Activated CD4-positive, alpha-beta memory T cell treated with anti-CD3 and anti-CD28 coated beads, Interleukin-2, amount 10 ng/mL, durations not matched to agents 7 days and 5 days (primary cell): ENCODE data around the gene COA6. TPM values are rescaled to one million over a fixed set of nuclear protein-coding genes. Genes with fewer than 3 reads are reported as not detected.

Experiments
- CTCF ChIA-PET: fragments of 350-600 bp; sonication (Branson Sonifier 250); formaldehyde crosslinking; loops from one replicate; lab custom pipeline; 2021; ENCODE audit warnings: antibody characterized with exemption, inconsistent platforms; lab: Charles Lee
- POLR2A ChIA-PET: fragments of 350-600 bp; sonication (Branson Sonifier 250); formaldehyde crosslinking; loops from one replicate; lab custom pipeline; 2021; ENCODE audit warnings: antibody characterized with exemption; lab: Charles Lee
- DNase-seq: peaks from one replicate; pipeline ENCODE4 v3.0.0-alpha.2; 2020
- H3K27ac Mint-ChIP-seq: one replicate; pipeline ENCODE4 v1.8.0; 2021; ENCODE audit warnings: mild to moderate bottlenecking, mixed read lengths
- H3K27me3 Mint-ChIP-seq: one replicate; pipeline ENCODE4 v1.8.0; 2021; ENCODE audit warnings: mixed read lengths
- H3K36me3 Mint-ChIP-seq: one replicate; pipeline ENCODE4 v1.8.0; 2021; ENCODE audit warnings: low read depth, mixed read lengths
- H3K4me1 Mint-ChIP-seq: one replicate; pipeline ENCODE4 v1.8.0; 2021; ENCODE audit warnings: mixed read lengths
- H3K4me3 Mint-ChIP-seq: one replicate; pipeline ENCODE4 v1.8.0; 2021; ENCODE audit warnings: mild to moderate bottlenecking, mixed read lengths
- H3K9me3 Mint-ChIP-seq: one replicate; pipeline ENCODE4 v1.8.0; 2021; ENCODE audit warnings: mixed read lengths
- total RNA-seq, 2 experiments: library from RNA; stranded (reverse); gene quantifications; one replicate each; pipeline ENCODE4 v1.2.3, GENCODE V29; 2021

The COA6 gene
- total RNA-seq, 2 experiments from 2014 or later: 39.7 to 44.7 TPM

GRCh38 chr1:234427950-234428646, 54.8 kb downstream of the COA6 start:
- no peaks in the 10 kb centered on the region for H3K27me3 Mint-ChIP-seq
- no peak overlapping the region for H3K27ac Mint-ChIP-seq
- no peak overlapping the region for H3K4me3 Mint-ChIP-seq
- no peak for DNase-seq
- no peaks in the 10 kb centered on the region for H3K9me3 Mint-ChIP-seq
- H3K36me3 Mint-ChIP-seq: peaks cover 38% of the 10 kb centered on the region
- CTCF ChIA-PET: interaction anchor here (0.5 kb wide), 1 partner anchor 972 kb away, joined by 3 read pairs; no protein-coding TSS in a partner anchor
- POLR2A ChIA-PET: no interaction called here
- peaks cover 18% of the 10 kb centered on the region for H3K4me1 Mint-ChIP-seq

DNA sequence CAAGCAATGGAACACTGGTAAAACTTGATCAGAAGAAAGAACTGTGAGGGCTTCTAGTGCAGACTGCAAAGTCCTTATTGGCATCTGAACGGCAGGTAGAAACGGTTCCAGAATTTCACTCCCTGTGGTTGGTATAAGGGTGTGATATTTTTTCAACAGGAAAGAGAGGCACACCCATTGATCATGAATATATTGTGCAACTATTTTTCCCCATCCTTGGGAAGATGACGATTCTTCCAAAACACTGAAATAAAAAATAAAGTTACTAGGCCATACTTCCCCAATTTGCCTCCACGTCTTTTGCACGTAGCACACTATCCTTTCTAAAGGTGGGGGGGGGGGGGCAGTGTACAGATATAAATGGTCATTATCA, 56.2 kb downstream of the COA6 start:
- H3K36me3 Mint-ChIP-seq: peaks cover 39% of the 10 kb centered on the region

GRCh38 chr1:234430691-234431090, 57.4 kb downstream of the COA6 start:
- Mint-ChIP-seq H3K9me3 (no peaks in the 10 kb centered on the region), H3K36me3 (peaks cover 47% of the 10 kb centered on the region), H3K4me3 (no peak overlapping the region), H3K27me3 (no peaks in the 10 kb centered on the region), H3K27ac (no peak overlapping the region), H3K4me1 (peaks cover 25% of the 10 kb centered on the region)
- DNase-seq: no peak
- ChIA-PET POLR2A (no interaction called here), CTCF (no interaction called here)

More for the DNA sequence above, 56.2 kb downstream of the COA6 start:
- no peak overlapping the region for H3K4me3 Mint-ChIP-seq
- DNase-seq: no peak
- no peaks in the 10 kb centered on the region for H3K27me3 Mint-ChIP-seq
- ChIA-PET CTCF (interaction anchor here (1.4 kb wide), 1 partner anchor 655 kb away, joined by 3 read pairs; no protein-coding TSS in a partner anchor), POLR2A (no interaction called here)
- peaks cover 25% of the 10 kb centered on the region for H3K4me1 Mint-ChIP-seq
- H3K27ac Mint-ChIP-seq: no peak overlapping the region
- H3K9me3 Mint-ChIP-seq: no peaks in the 10 kb centered on the region

DNA sequence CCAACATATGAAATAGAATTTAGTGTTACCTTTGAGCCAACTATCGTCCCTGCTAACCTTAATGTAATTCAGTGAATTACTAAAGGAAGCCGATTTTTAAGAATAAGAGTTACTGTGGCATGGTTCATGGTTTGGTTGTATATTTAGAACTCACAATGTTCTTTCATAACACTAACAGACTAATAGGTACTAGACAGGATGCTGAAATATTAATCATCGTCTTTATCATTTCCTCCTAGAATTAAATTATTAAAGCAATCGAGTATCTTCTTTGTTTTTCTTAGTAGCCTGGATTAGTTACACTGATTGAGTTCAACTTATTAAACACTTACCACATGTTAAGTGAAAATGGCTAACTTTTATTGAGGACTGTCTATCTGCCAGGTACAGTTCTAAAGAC, 58.0 kb downstream of the COA6 start:
- Mint-ChIP-seq H3K4me3 (no peak overlapping the region), H3K36me3 (peaks cover 47% of the 10 kb centered on the region), H3K9me3 (no peaks in the 10 kb centered on the region), H3K27ac (no peak overlapping the region), H3K4me1 (peaks cover 25% of the 10 kb centered on the region), H3K27me3 (no peaks in the 10 kb centered on the region)
- DNase-seq: no peak
- ChIA-PET POLR2A (no interaction called here), CTCF (no interaction called here)

- Mint-ChIP-seq H3K36me3 (peaks cover 56% of the 10 kb centered on the region), H3K4me1 (peaks cover 25% of the 10 kb centered on the region), H3K9me3 (no peaks in the 10 kb centered on the region), H3K4me3 (no peak overlapping the region), H3K27me3 (no peaks in the 10 kb centered on the region), H3K27ac (no peak overlapping the region)
- ChIA-PET POLR2A (interaction anchor here (0.6 kb wide), 1 partner anchor 648 kb away, joined by 3 read pairs; no protein-coding TSS in a partner anchor), CTCF (no interaction called here)
- DNase-seq: no peak
These were observed 60.5 kb downstream of the COA6 start for GRCh38 chr1:234433563-234434285.

Other genes with a start within 250 kb of the COA6 start
- 10 to 100 TPM; 24.8 to 25.0 TPM for gene TARBP1, start 105.7 kb downstream of the COA6 start, total RNA-seq
- gene IRF2BP2, start 236.7 kb downstream of the COA6 start, total RNA-seq: 100 to 1,000 TPM; 117 to 125 TPM